Cardiac fibroblast (primary cell): ENCODE data around the gene ALKBH5.

ENCODE experiments used
- DNase-seq, 2 donors: peaks; one replicate each; pipeline versions ENCODE4 v3.0.0 to v3.0.0-alpha.2; 2010; ENCODE audit warnings: low read depth in 2 of 2
- H3K4me3 ChIP-seq, 2 donors: replicated peaks in 1 of 2; 1 replicate in 1 of 2; 2 replicates in 1 of 2; pipeline ENCODE4 v1.5.1; 2011; ENCODE audit warnings: low read depth in 2 of 2, low read length in 2 of 2, mild to moderate bottlenecking in 2 of 2, moderate library complexity in 1 of 2
- CTCF ChIP-seq: IDR thresholded peaks from one replicate; pipeline ENCODE4 v1.5.1; 2011; ENCODE audit warnings: low read depth, mild to moderate bottlenecking, low read length, inconsistent platforms

The ALKBH5 gene

DNA sequence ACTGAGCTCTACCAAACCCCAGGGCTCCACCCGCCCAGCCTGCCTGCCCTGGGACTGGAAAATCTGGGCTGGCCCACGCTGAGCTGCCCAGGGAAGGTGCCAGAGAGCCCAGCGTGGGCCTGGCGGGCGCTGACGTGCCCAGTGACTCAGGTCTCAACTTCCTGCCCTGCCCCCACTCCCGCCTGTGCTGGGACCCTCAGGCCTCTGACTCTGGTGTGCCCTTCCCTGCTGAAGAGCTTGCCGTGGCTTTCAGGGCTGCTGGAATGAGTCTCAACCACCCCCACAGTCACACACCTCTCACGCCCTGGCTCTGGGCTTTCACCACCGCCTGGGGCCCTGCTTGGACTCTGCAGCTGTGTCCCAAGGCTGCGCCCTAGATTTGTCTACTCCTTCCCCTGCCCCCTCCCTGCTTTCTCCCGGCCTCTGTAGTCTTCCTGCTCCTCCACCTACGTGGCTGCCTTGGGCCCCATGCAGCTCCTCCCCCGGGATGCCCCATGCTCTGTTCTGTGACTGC is 52.2 kb downstream of the ALKBH5 start:
- DNase-seq, result peak; percentile 54 to 73
- TF ChIP-seq CTCF, result no peak
- no peak overlapping the region for H3K4me3 ChIP-seq

DNA sequence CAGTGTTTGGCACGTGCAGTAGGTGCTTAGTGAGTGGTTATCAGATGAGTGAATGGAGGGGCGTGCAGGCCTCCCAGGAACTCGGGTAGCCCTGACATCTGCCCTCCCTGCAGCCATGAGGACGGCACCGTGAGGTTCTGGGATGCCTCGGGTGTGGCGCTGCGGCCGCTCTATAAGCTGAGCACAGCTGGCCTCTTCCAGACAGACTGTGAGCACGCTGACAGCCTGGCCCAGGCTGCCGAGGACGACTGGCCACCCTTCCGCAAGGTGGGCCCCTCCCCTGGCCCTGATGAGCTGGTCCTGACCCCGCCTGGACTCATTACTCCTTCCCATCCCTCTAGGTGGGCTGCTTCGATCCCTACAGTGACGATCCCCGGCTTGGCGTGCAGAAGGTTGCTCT is 52.9 kb downstream of the ALKBH5 start:
- H3K4me3 ChIP-seq, result no peak overlapping the region
- no peak for DNase-seq
- TF ChIP-seq CTCF, result no peak

DNA sequence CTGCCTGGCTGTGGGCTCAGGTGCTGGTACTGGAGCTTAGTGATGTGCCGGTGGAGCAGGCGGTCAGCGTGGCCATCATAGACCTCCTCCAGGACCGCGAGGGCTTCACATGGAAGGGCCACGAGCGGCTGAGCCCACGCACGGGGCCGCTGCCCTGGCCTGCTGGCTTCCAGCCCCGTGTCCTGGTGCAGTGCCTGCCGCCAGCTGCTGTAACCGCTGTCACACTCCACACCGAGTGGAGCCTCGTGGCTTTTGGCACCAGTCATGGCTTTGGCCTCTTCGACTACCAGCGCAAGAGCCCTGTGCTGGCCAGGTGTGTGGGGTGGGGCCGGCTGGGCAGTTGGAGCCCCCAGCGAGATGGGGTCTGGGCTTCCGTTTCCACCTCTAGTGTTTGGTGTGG is 53.8 kb downstream of the ALKBH5 start:
- no peak overlapping the region for H3K4me3 ChIP-seq
- TF ChIP-seq CTCF, result no peak
- no peak for DNase-seq

DNA sequence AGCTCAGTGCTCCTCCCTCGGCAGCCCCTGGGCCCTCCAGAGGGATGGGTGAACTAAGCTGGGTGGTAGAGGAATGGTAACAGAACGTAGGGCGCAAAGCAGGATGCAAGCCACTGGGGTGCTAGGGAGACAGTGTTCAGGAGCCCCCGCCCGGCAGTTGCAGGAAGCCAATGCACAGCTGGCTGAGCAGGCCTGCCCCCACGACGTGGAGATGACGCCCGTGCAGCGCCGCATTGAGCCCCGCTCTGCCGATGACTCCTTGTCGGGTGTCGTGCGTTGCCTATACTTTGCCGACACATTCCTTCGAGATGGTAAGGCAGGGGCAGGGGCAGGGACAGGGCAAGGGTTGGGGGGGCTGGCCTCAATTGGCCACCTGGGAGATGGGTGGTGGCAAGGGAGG is 54.7 kb downstream of the ALKBH5 start:
- no peak for DNase-seq
- TF ChIP-seq CTCF, result no peak
- no peak overlapping the region for H3K4me3 ChIP-seq

GRCh38 chr17:18240449-18240848 is 56.8 kb downstream of the ALKBH5 start:
- H3K4me3 ChIP-seq, result no peak overlapping the region
- DNase-seq, result no peak

DNA sequence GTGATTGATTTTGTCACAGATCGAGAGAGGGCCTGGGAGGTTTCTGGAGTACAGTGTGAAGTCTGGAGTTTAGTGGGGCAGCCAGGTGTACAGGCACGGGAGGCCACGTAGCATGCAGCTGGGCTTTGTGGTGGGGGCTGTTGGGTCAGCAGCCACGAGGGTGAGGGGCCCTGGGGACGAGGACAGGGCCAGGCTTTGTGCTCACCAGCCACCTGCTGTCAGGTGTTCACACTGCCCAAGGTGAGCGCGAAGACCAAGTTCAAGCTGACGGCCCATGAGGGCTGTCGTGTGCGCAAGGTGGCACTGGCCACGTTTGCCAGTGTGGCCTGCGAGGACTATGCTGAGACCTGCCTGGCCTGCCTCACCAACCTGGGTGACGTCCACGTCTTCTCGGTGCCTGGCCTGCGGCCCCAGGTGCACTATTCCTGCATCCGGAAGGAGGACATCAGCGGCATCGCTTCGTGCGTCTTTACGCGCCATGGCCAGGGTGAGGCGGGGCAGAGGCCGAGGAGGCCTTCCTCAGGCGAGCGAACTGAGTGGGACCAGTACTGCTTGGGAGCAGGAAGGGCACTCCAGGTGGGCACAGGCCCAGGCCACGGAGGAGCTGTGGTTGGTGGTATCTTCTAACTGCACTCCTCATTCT is 57.7 kb downstream of the ALKBH5 start:
- H3K4me3 ChIP-seq, result no peak overlapping the region
- no peak for DNase-seq
- no peak for TF ChIP-seq CTCF

More at GRCh38 chr17:18240449-18240848, 56.8 kb downstream of the ALKBH5 start:
- TF ChIP-seq CTCF, result no peak
